ENCODE data around the gene VPS11. TPM values are rescaled to one million over a fixed set of nuclear protein-coding genes. Genes with fewer than 3 reads are reported as not detected.

The VPS11 gene
- total and polyA plus RNA-seq, 10 donors: 30.1 to 66.7 (median 43.6) TPM

GRCh38 chr11:119061256-119061655 lies 6.4 kb upstream of the VPS11 start:
- 83 to 98% (median 95%) methylated on average over 3 of the region's 3 CpGs for WGBS, 5 donors
- no peak overlapping the region for H3K4me3 ChIP-seq
- intact Hi-C loops (cut with DNase I; ENCODE audit: low total_unique reads): no loop called here
- no peak for DNase-seq
- H3K36me3 ChIP-seq: peaks cover 0 to 22% (median 0%) of the 10 kb centered on the region in 6 donors
- no peak overlapping the region for H3K27ac ChIP-seq
- TF ChIP-seq POLR2A (IDR thresholded peaks at IDR 0.05) (no peak), POLR2AphosphoS5 (IDR thresholded peaks at IDR 0.05) (no peak), CTCF (IDR thresholded peaks at IDR 0.05 in 8 of 11, conservative IDR thresholded peaks at IDR 0.05 in 3 of 11) (no peak)
- no peaks in the 10 kb centered on the region for H3K27me3 ChIP-seq (replicated peaks in 1 of 7)
- H3K4me1 ChIP-seq: peaks cover 8 to 31% (median 24%) of the 10 kb centered on the region in 6 donors
- no peaks in the 10 kb centered on the region for H3K9me3 ChIP-seq

GRCh38 chr11:119062779-119063178 lies 4.8 kb upstream of the VPS11 start:
- 78 to 92% (median 85%) methylated on average over 5 of the region's 5 CpGs for WGBS, 5 donors
- Histone ChIP-seq H3K9me3 (no peaks in the 10 kb centered on the region), H3K4me3 (no peak overlapping the region), H3K27ac (no peak overlapping the region), H3K27me3 (replicated peaks in 1 of 7) (no peaks in the 10 kb centered on the region), H3K36me3 (peaks cover 0 to 22% (median 0%) of the 10 kb centered on the region in 6 donors), H3K4me1 (peaks cover 11 to 33% (median 26%) of the 10 kb centered on the region in 6 donors)
- intact Hi-C loops (cut with DNase I; ENCODE audit: low total_unique reads): no loop called here
- TF ChIP-seq POLR2A (IDR thresholded peaks at IDR 0.05) (no peak), CTCF (IDR thresholded peaks at IDR 0.05 in 8 of 11, conservative IDR thresholded peaks at IDR 0.05 in 3 of 11) (no peak), POLR2AphosphoS5 (IDR thresholded peaks at IDR 0.05) (no peak)
- no peak for DNase-seq

- no peak for DNase-seq
- TF ChIP-seq CTCF (IDR thresholded peaks at IDR 0.05 in 8 of 11, conservative IDR thresholded peaks at IDR 0.05 in 3 of 11) (peak in 6 of 11 experiments; percentile 6 to 61 (median 44)), POLR2A (IDR thresholded peaks at IDR 0.05) (no peak)
- H3K4me3 ChIP-seq: no peak overlapping the region
- intact Hi-C loops (cut with DNase I; ENCODE audit: low total_unique reads): no loop called here
- H3K27ac ChIP-seq: peak overlapping the region in 2 of 8 donors; percentile 1 to 96
- H3K9me3 ChIP-seq: no peaks in the 10 kb centered on the region
- no peaks in the 10 kb centered on the region for H3K27me3 ChIP-seq (replicated peaks in 1 of 7)
- H3K36me3 ChIP-seq: peaks cover 0 to 36% (median 6%) of the 10 kb centered on the region in 6 donors
- peaks cover 14 to 49% (median 39%) of the 10 kb centered on the region in 6 donors for H3K4me1 ChIP-seq
- 68 to 76% (median 71%) methylated on average over 4 of the region's 4 CpGs for WGBS, 5 donors
These were observed 2.2 kb upstream of the VPS11 start for GRCh38 chr11:119065369-119065768.

GRCh38 chr11:119077839-119078238 lies 10.2 kb downstream of the VPS11 start:
- Histone ChIP-seq H3K9me3 (no peaks in the 10 kb centered on the region), H3K27ac (no peak overlapping the region), H3K4me3 (no peak overlapping the region), H3K36me3 (peaks cover 6 to 100% (median 98%) of the 10 kb centered on the region in 6 donors), H3K27me3 (replicated peaks in 1 of 7) (no peaks in the 10 kb centered on the region), H3K4me1 (no peaks in the 10 kb centered on the region)
- peak; percentile 52 for DNase-seq
- TF ChIP-seq CTCF (IDR thresholded peaks at IDR 0.05 in 8 of 11, conservative IDR thresholded peaks at IDR 0.05 in 3 of 11) (no peak), POLR2AphosphoS5 (IDR thresholded peaks at IDR 0.05) (no peak), POLR2A (IDR thresholded peaks at IDR 0.05) (no peak)
- intact Hi-C loops (cut with DNase I; ENCODE audit: low total_unique reads): no loop called here
- 93 to 97% (median 95%) methylated on average over 11 of the region's 11 CpGs for WGBS, 5 donors

Data from spleen (tissue), 11 donors.